Gastroesophageal sphincter (tissue), 4 donors: ENCODE results near the gene SH3RF2. TPM values are rescaled to one million over a fixed set of nuclear protein-coding genes. Genes with fewer than 3 reads are reported as not detected.

Experiments
- ATAC-seq: fragments of 150-250 bp; one replicate; pipeline ENCODE4 v1.9.1; 2016; ENCODE audit warnings: mild to moderate bottlenecking, moderate library complexity
- H3K27ac ChIP-seq, 4 donors: fragments of 200-600 bp; sonication (generic) in 3 of 4; 1 replicate in 3 of 4; 2 replicates in 1 of 4; pipeline ENCODE4 v1.5.1; 2016 to 2019
- H3K27me3 ChIP-seq: fragments of 200-600 bp; sonication (generic); one replicate; pipeline ENCODE4 v1.5.1; 2019
- H3K36me3 ChIP-seq, 2 donors: fragments of 200-600 bp; sonication (generic); one replicate each; pipeline ENCODE4 v1.5.1; 2019; ENCODE audit warnings: control low read depth in 1 of 2
- H3K4me1 ChIP-seq, 3 donors: fragments of 200-600 bp; sonication (generic); 1 replicate in 2 of 3; 2 replicates in 1 of 3; pipeline ENCODE4 v1.5.1; 2016 to 2019; ENCODE audit warnings: control low read depth in 2 of 3
- H3K4me3 ChIP-seq, 2 donors: fragments of 200-600 bp; sonication (generic); one replicate each; pipeline ENCODE4 v1.5.1; 2019; ENCODE audit warnings: mild to moderate bottlenecking in 1 of 2, moderate library complexity in 1 of 2
- H3K9me3 ChIP-seq, 3 donors: fragments of 200-600 bp; sonication (generic); one replicate each; pipeline ENCODE4 v1.5.1; 2017 to 2019; ENCODE audit warnings: control low read depth in 2 of 3
- CTCF ChIP-seq, 4 experiments: fragments of 200-600 bp in 2 of 4; fragments of 450-650 bp in 2 of 4; sonication (generic) in 1 of 4; IDR thresholded peaks; one replicate each; pipeline ENCODE4 v1.5.1; 2017 to 2019; ENCODE audit warnings: antibody characterized with exemption in 4 of 4, mild to moderate bottlenecking in 2 of 4, moderate library complexity in 2 of 4
- EP300 ChIP-seq: sonication (generic); formaldehyde crosslinking; IDR thresholded peaks from one replicate; pipeline ENCODE4 v1.6.1; 2017; ENCODE audit warnings: antibody characterized with exemption, mild to moderate bottlenecking
- POLR2A ChIP-seq, 2 donors: fragments of 450-650 bp; IDR thresholded peaks; one replicate each; pipeline ENCODE4 v1.6.1; 2017; ENCODE audit warnings: antibody characterized with exemption in 2 of 2, mild to moderate bottlenecking in 2 of 2, moderate library complexity in 1 of 2
- POLR2AphosphoS5 ChIP-seq: sonication (generic); formaldehyde crosslinking; IDR thresholded peaks from one replicate; pipeline ENCODE4 v1.6.1; 2017; ENCODE audit warnings: antibody characterized with exemption
- WGBS, 2 donors: methylation state at CpG; one replicate each; pipeline ENCODE4 v1.1.5; 2018; ENCODE audit warnings: low coverage in 1 of 2; 5-methylcytosine and 5-hydroxymethylcytosine counted together
- total RNA-seq, 4 donors: library from RNA; depleted of rRNA; stranded (reverse); fragments of >200 nt; gene quantifications; one replicate each; pipeline ENCODE4 v1.1.0, GENCODE V29; 2016

Gene SH3RF2
- total RNA-seq, 4 donors from 2014 or later = 0.27 to 5.2 (median 1.0) TPM

GRCh38 chr5:145975001-145975360, 38.6 kb downstream of the SH3RF2 start:
- no peaks in the 10 kb centered on the region for H3K9me3 ChIP-seq
- no peak overlapping the region for H3K27ac ChIP-seq
- TF ChIP-seq POLR2AphosphoS5 (no peak), EP300 (no peak), POLR2A (IDR thresholded peaks at IDR 0.05) (no peak), CTCF (IDR thresholded peaks at IDR 0.05) (no peak)
- 89% methylated on average over 3 of the region's 3 CpGs; no CpG with 5 or more reads in 1 of the 2 donors for WGBS, 2 donors
- no peaks in the 10 kb centered on the region for H3K4me1 ChIP-seq
- ATAC-seq = no peak
- no peak overlapping the region for H3K4me3 ChIP-seq
- H3K36me3 ChIP-seq = no peaks in the 10 kb centered on the region
- no peaks in the 10 kb centered on the region for H3K27me3 ChIP-seq

GRCh38 chr5:145975361-145976066, 39.1 kb downstream of the SH3RF2 start:
- WGBS, 2 donors = 50 to 81% methylated on average over 2 of the region's 3 CpGs
- H3K27me3 ChIP-seq = no peaks in the 10 kb centered on the region
- H3K4me3 ChIP-seq = no peak overlapping the region
- H3K9me3 ChIP-seq = no peaks in the 10 kb centered on the region
- ATAC-seq = no peak
- TF ChIP-seq POLR2A (IDR thresholded peaks at IDR 0.05) (no peak), CTCF (IDR thresholded peaks at IDR 0.05) (no peak), POLR2AphosphoS5 (no peak), EP300 (no peak)
- H3K4me1 ChIP-seq = no peaks in the 10 kb centered on the region
- H3K36me3 ChIP-seq = no peaks in the 10 kb centered on the region
- H3K27ac ChIP-seq = no peak overlapping the region

- H3K27ac ChIP-seq = no peak overlapping the region
- WGBS, 2 donors = 73 to 93% methylated on average over 6 to 7 of the region's 7 CpGs
- no peak for ATAC-seq
These were observed 40.2 kb downstream of the SH3RF2 start for GRCh38 chr5:145976431-145977155.

GRCh38 chr5:145978171-145978570, 41.8 kb downstream of the SH3RF2 start:
- H3K9me3 ChIP-seq = no peaks in the 10 kb centered on the region
- TF ChIP-seq POLR2AphosphoS5 = no peak
- TF ChIP-seq EP300 = no peak
- TF ChIP-seq CTCF (IDR thresholded peaks at IDR 0.05) = no peak
- no peak for TF ChIP-seq POLR2A (IDR thresholded peaks at IDR 0.05)
- H3K4me1 ChIP-seq = no peaks in the 10 kb centered on the region
- H3K27ac ChIP-seq = no peak overlapping the region
- H3K36me3 ChIP-seq = no peaks in the 10 kb centered on the region
- H3K4me3 ChIP-seq = no peak overlapping the region
- ATAC-seq = no peak
- 89 to 93% methylated on average over 3 of the region's 3 CpGs for WGBS, 2 donors
- no peaks in the 10 kb centered on the region for H3K27me3 ChIP-seq

More at GRCh38 chr5:145976431-145977155, 40.2 kb downstream of the SH3RF2 start:
- Histone ChIP-seq H3K27me3 (no peaks in the 10 kb centered on the region), H3K9me3 (no peaks in the 10 kb centered on the region), H3K4me3 (no peak overlapping the region), H3K4me1 (no peaks in the 10 kb centered on the region), H3K36me3 (no peaks in the 10 kb centered on the region)
- no peak for TF ChIP-seq POLR2AphosphoS5
- no peak for TF ChIP-seq EP300
- no peak for TF ChIP-seq POLR2A (IDR thresholded peaks at IDR 0.05)
- no peak for TF ChIP-seq CTCF (IDR thresholded peaks at IDR 0.05)

GRCh38 chr5:145978708-145979107, 42.3 kb downstream of the SH3RF2 start:
- Histone ChIP-seq H3K4me3 (no peak overlapping the region), H3K36me3 (no peaks in the 10 kb centered on the region), H3K27me3 (no peaks in the 10 kb centered on the region), H3K9me3 (no peaks in the 10 kb centered on the region), H3K4me1 (no peaks in the 10 kb centered on the region), H3K27ac (no peak overlapping the region)
- ATAC-seq = no peak
- no peak for TF ChIP-seq CTCF (IDR thresholded peaks at IDR 0.05)
- TF ChIP-seq POLR2A (IDR thresholded peaks at IDR 0.05) = no peak
- TF ChIP-seq POLR2AphosphoS5 = no peak
- TF ChIP-seq EP300 = no peak
- 41% methylated on average over 1 of the region's 1 CpG; no CpG with 5 or more reads in 1 of the 2 donors for WGBS, 2 donors
